ENCODE measurements around the gene SYNGR3. TPM values are rescaled to one million over a fixed set of nuclear protein-coding genes. Genes with fewer than 3 reads are reported as not detected.

The SYNGR3 gene
- polyA plus RNA-seq, 1 donor (not counting 4 experiments of a cell fraction or from before 2014, with no cell fraction given): 0.30 TPM

GRCh38 chr16:1947369-1947670, 42.5 kb upstream of the SYNGR3 start:
- H3K79me2 ChIP-seq (ENCODE audit: control insufficient read depth, insufficient read depth, low read length): no peaks in the 10 kb centered on the region
- no peak overlapping the region for H3K4me2 ChIP-seq (ENCODE audit: control insufficient read depth, extremely low read depth, insufficient read depth, low read depth, low read length)
- H4K20me1 ChIP-seq (ENCODE audit: control insufficient read depth, extremely low read depth, insufficient read depth, low read length): no peaks in the 10 kb centered on the region
- no peak overlapping the region for H3K9ac ChIP-seq (ENCODE audit: control insufficient read depth, extremely low read depth, insufficient read depth, low read length)
- no peaks in the 10 kb centered on the region for H3K27me3 ChIP-seq (ENCODE audit: control insufficient read depth, extremely low read depth, insufficient read depth, low read length)
- H2AFZ ChIP-seq (ENCODE audit: control insufficient read depth, low read length): no peak overlapping the region
- FAIRE-seq: no peak
- H3K9me1 ChIP-seq (ENCODE audit: control insufficient read depth, extremely low read depth, insufficient read depth, low read length): no peaks in the 10 kb centered on the region
- H3K9me3 ChIP-seq (ENCODE audit: control insufficient read depth, low read depth, low read length): no peaks in the 10 kb centered on the region
- DNase-seq (ENCODE audit: low read depth, low spot score): no peak
- dilution Hi-C loops (cut with MboI; ENCODE audit: extremely low pct_ligation_motif_present, low sequenced_read_pairs): no loop called here
- no peak for TF ChIP-seq CTCF (optimal IDR thresholded peaks at IDR 0.05 in 1 of 3, IDR thresholded peaks at IDR 0.05 in 1 of 3, conservative IDR thresholded peaks at IDR 0.05 in 1 of 3; ENCODE audit: extremely low read depth in 1 of 3, insufficient read depth in 2 of 3, low read length in 3 of 3)
- TF ChIP-seq EZH2 (IDR thresholded peaks at IDR 0.05; ENCODE audit: low read length): no peak
- peaks cover 26% of the 10 kb centered on the region for H3K4me1 ChIP-seq (ENCODE audit: control insufficient read depth, extremely low read depth, insufficient read depth, low read length)
- no peaks in the 10 kb centered on the region for H3K36me3 ChIP-seq (ENCODE audit: control insufficient read depth in 2 of 2, extremely low read depth in 1 of 2, insufficient read depth in 2 of 2, low read length in 2 of 2)
- no peak overlapping the region for H3K27ac ChIP-seq (ENCODE audit: control insufficient read depth, insufficient read depth, low read length)
- H3K4me3 ChIP-seq (ENCODE audit: control insufficient read depth in 2 of 3, extremely low read depth in 1 of 3, insufficient read depth in 2 of 3, low read depth in 1 of 3, low read length in 3 of 3): no peak overlapping the region

- dilution Hi-C loops (cut with MboI; ENCODE audit: extremely low pct_ligation_motif_present, low sequenced_read_pairs): no loop called here
- H3K9me3 ChIP-seq (ENCODE audit: control insufficient read depth, low read depth, low read length): no peaks in the 10 kb centered on the region
- no peaks in the 10 kb centered on the region for H3K36me3 ChIP-seq (ENCODE audit: control insufficient read depth in 2 of 2, extremely low read depth in 1 of 2, insufficient read depth in 2 of 2, low read length in 2 of 2)
- no peaks in the 10 kb centered on the region for H3K27me3 ChIP-seq (ENCODE audit: control insufficient read depth, extremely low read depth, insufficient read depth, low read length)
- no peak overlapping the region for H2AFZ ChIP-seq (ENCODE audit: control insufficient read depth, low read length)
- H3K9me1 ChIP-seq (ENCODE audit: control insufficient read depth, extremely low read depth, insufficient read depth, low read length): no peaks in the 10 kb centered on the region
- no peaks in the 10 kb centered on the region for H3K79me2 ChIP-seq (ENCODE audit: control insufficient read depth, insufficient read depth, low read length)
- DNase-seq (ENCODE audit: low read depth, low spot score): peak; percentile 99
- H4K20me1 ChIP-seq (ENCODE audit: control insufficient read depth, extremely low read depth, insufficient read depth, low read length): no peaks in the 10 kb centered on the region
- H3K4me2 ChIP-seq (ENCODE audit: control insufficient read depth, extremely low read depth, insufficient read depth, low read depth, low read length): no peak overlapping the region
- H3K4me3 ChIP-seq (ENCODE audit: control insufficient read depth in 2 of 3, extremely low read depth in 1 of 3, insufficient read depth in 2 of 3, low read depth in 1 of 3, low read length in 3 of 3): no peak overlapping the region
- peaks cover 23% of the 10 kb centered on the region for H3K4me1 ChIP-seq (ENCODE audit: control insufficient read depth, extremely low read depth, insufficient read depth, low read length)
- no peak overlapping the region for H3K27ac ChIP-seq (ENCODE audit: control insufficient read depth, insufficient read depth, low read length)
- TF ChIP-seq EZH2 (IDR thresholded peaks at IDR 0.05; ENCODE audit: low read length) (no peak), CTCF (optimal IDR thresholded peaks at IDR 0.05 in 1 of 3, IDR thresholded peaks at IDR 0.05 in 1 of 3, conservative IDR thresholded peaks at IDR 0.05 in 1 of 3; ENCODE audit: extremely low read depth in 1 of 3, insufficient read depth in 2 of 3, low read length in 3 of 3) (no peak)
- FAIRE-seq: no peak
- no peak overlapping the region for H3K9ac ChIP-seq (ENCODE audit: control insufficient read depth, extremely low read depth, insufficient read depth, low read length)
These were observed 40.3 kb upstream of the SYNGR3 start for GRCh38 chr16:1949507-1949906.
